Activated CD8-positive, alpha-beta T cell treated with anti-CD3 and anti-CD28 coated beads for 36 hours (primary cell): ENCODE measurements around the gene KCNN4. TPM values are rescaled to one million over a fixed set of nuclear protein-coding genes. Genes with fewer than 3 reads are reported as not detected.
"Not testable (repeated sequence)": the region's sequence is repeated elsewhere in the genome, so short reads cannot be mapped to it uniquely, and the experiment has no call there.

Experiments used
- ATAC-seq: fragments of 200-7000 bp; cut with Tn5 transposase; one replicate; pipeline ENCODE4 v1.10.0; 2021; ENCODE audit warnings: mild to moderate bottlenecking, moderate library complexity
- CTCF ChIA-PET: fragments of 350-600 bp; sonication (Branson Sonifier 250); formaldehyde crosslinking; loops from one replicate; lab custom pipeline; 2021; ENCODE audit warnings: antibody characterized with exemption; lab: Charles Lee
- POLR2A ChIA-PET: fragments of 350-600 bp; sonication (Branson Sonifier 250); formaldehyde crosslinking; loops from one replicate; lab custom pipeline; 2021; ENCODE audit warnings: antibody characterized with exemption; lab: Charles Lee
- DNase-seq: peaks from one replicate; pipeline ENCODE4 v3.0.0-alpha.2; 2020
- H3K27ac Mint-ChIP-seq: one replicate; pipeline ENCODE4 v1.8.0; 2021; ENCODE audit warnings: mild to moderate bottlenecking, mixed read lengths
- H3K27me3 Mint-ChIP-seq: one replicate; pipeline ENCODE4 v1.8.0; 2021; ENCODE audit warnings: mixed read lengths
- H3K36me3 Mint-ChIP-seq: one replicate; pipeline ENCODE4 v1.8.0; 2021; ENCODE audit warnings: low read depth, mixed read lengths
- H3K4me1 Mint-ChIP-seq: one replicate; pipeline ENCODE4 v1.8.0; 2021; ENCODE audit warnings: low read depth, mixed read lengths
- H3K4me3 Mint-ChIP-seq: one replicate; pipeline ENCODE4 v1.8.0; 2021; ENCODE audit warnings: mild to moderate bottlenecking, moderate library complexity, mixed read lengths
- H3K9me3 Mint-ChIP-seq: one replicate; pipeline ENCODE4 v1.8.0; 2021; ENCODE audit warnings: mixed read lengths
- CTCF ChIP-seq: fragments of 200-600 bp; IDR thresholded peaks from one replicate; pipeline ENCODE4 v1.8.0; 2022; ENCODE audit warnings: antibody characterized with exemption, mild to moderate bottlenecking
- intact Hi-C: fragments of 100-400 bp; cut with micrococcal nuclease; formaldehyde crosslinking; loops from one replicate; pipeline ENCODE4 v1.10.0; 2022
- total RNA-seq, 2 experiments: library from RNA; stranded (reverse); gene quantifications; one replicate each; pipeline ENCODE4 v1.2.3, GENCODE V29; 2021

The KCNN4 gene
- total RNA-seq, 2 experiments from 2014 or later: 49.5 to 49.6 TPM

- ChIA-PET CTCF (interaction anchor here (0.8 to 1.7 kb wide), 5 partner anchors 9 to 152 kb away, joined by 3 to 6 read pairs (median 3); partner anchors contain the start of gene KCNN4), POLR2A (interaction anchor here (0.7 kb wide), 1 partner anchor 135 kb away, joined by 3 read pairs; no protein-coding TSS in a partner anchor)
- DNase-seq (peak; percentile 54), ATAC-seq (peak; percentile 71)
- Mint-ChIP-seq H3K4me1 (peaks cover 11% of the 10 kb centered on the region), H3K9me3 (peaks cover 9% of the 10 kb centered on the region), H3K36me3 (peaks cover 5% of the 10 kb centered on the region), H3K27ac (peak overlapping the region; percentile 51), H3K4me3 (peak overlapping the region; percentile 70), H3K27me3 (peaks cover 40% of the 10 kb centered on the region)
- TF ChIP-seq CTCF: no peak
- intact Hi-C loops: no loop called here
These were observed 39.5 kb upstream of the KCNN4 start for GRCh38 chr19:43820098-43820883.

- Mint-ChIP-seq H3K36me3 (peaks cover 5% of the 10 kb centered on the region), H3K4me3 (no peak overlapping the region), H3K27me3 (peaks cover 31% of the 10 kb centered on the region), H3K9me3 (peaks cover 6% of the 10 kb centered on the region), H3K27ac (no peak overlapping the region), H3K4me1 (peaks cover 11% of the 10 kb centered on the region)
- POLR2A ChIA-PET: interaction anchor here (1.8 kb wide), 1 partner anchor 150 kb away, joined by 4 read pairs; no protein-coding TSS in a partner anchor
- no peak for DNase-seq
- CTCF ChIA-PET: interaction anchor here (1.8 kb wide), 1 partner anchor 9 kb away, joined by 7 read pairs; no protein-coding TSS in a partner anchor
- TF ChIP-seq CTCF: no peak
- intact Hi-C loops: no loop called here
- ATAC-seq: no peak
These were observed 37.7 kb upstream of the KCNN4 start for GRCh38 chr19:43818500-43818899.

GRCh38 chr19:43817454-43817853 is 36.7 kb upstream of the KCNN4 start:
- H3K36me3 Mint-ChIP-seq, CTCF ChIA-PET: not testable (repeated sequence)
- POLR2A ChIA-PET: interaction anchor here (1.8 kb wide), 1 partner anchor 149 kb away, joined by 4 read pairs; no protein-coding TSS in a partner anchor

GRCh38 chr19:43814663-43815352 is 34.0 kb upstream of the KCNN4 start:
- Mint-ChIP-seq H3K4me3 (no peak overlapping the region), H3K9me3 (no peaks in the 10 kb centered on the region)

More at GRCh38 chr19:43817454-43817853, 36.7 kb upstream of the KCNN4 start:
- H3K4me1 Mint-ChIP-seq: peaks cover 11% of the 10 kb centered on the region
- H3K4me3 Mint-ChIP-seq, intact Hi-C loops, ATAC-seq, H3K9me3 Mint-ChIP-seq, DNase-seq, H3K27ac Mint-ChIP-seq: not testable (repeated sequence)
- H3K27me3 Mint-ChIP-seq: peaks cover 29% of the 10 kb centered on the region

More at GRCh38 chr19:43814663-43815352, 34.0 kb upstream of the KCNN4 start:
- no peak overlapping the region for H3K27ac Mint-ChIP-seq
- intact Hi-C loops: no loop called here
- POLR2A ChIA-PET: interaction anchor here (0.6 kb wide), 1 partner anchor 117 kb away, joined by 3 read pairs; no protein-coding TSS in a partner anchor
- DNase-seq (no peak), ATAC-seq (no peak)
- CTCF ChIA-PET: interaction anchor here (1.1 kb wide), 1 partner anchor 63 kb away, joined by 3 read pairs; no protein-coding TSS in a partner anchor
- H3K36me3 Mint-ChIP-seq: no peaks in the 10 kb centered on the region
- no peak for TF ChIP-seq CTCF
- no peaks in the 10 kb centered on the region for H3K4me1 Mint-ChIP-seq
- peaks cover 16% of the 10 kb centered on the region for H3K27me3 Mint-ChIP-seq
